Mesothelial cell of epicardium (in vitro differentiated cells): ENCODE data around the gene ZMYND10. TPM values are rescaled to one million over a fixed set of nuclear protein-coding genes. Genes with fewer than 3 reads are reported as not detected.

Experiments used
- DNase-seq, 2 experiments: peaks; one replicate each; pipeline ENCODE4 v3.0.0; 2021; ENCODE audit warnings: low spot score in 2 of 2; ENCODE audit not compliant: unreplicated experiment in 2 of 2
- H3K27ac Mint-ChIP-seq: 2 replicates; pipeline ENCODE4 v1.8.0; 2021; ENCODE audit warnings: mixed read lengths
- H3K27me3 Mint-ChIP-seq: 2 replicates; pipeline ENCODE4 v1.8.0; 2021; ENCODE audit warnings: low read depth, mixed read lengths
- H3K36me3 Mint-ChIP-seq: 2 replicates; pipeline ENCODE4 v1.8.0; 2021; ENCODE audit warnings: mixed read lengths
- H3K4me1 Mint-ChIP-seq: 2 replicates; pipeline ENCODE4 v1.8.0; 2021; ENCODE audit warnings: mixed read lengths
- H3K4me3 Mint-ChIP-seq: 2 replicates; pipeline ENCODE4 v1.8.0; 2021; ENCODE audit warnings: mild to moderate bottlenecking, moderate library complexity, mixed read lengths
- H3K9me3 Mint-ChIP-seq: 2 replicates; pipeline ENCODE4 v1.8.0; 2021; ENCODE audit warnings: mixed read lengths
- total RNA-seq: library from RNA; stranded (reverse); gene quantifications from 3 replicates; pipeline ENCODE4 v1.2.1, GENCODE V29; 2021
- TF ChIP-seq, protein P1 (sequence below): fragments of 200-600 bp; sonication (generic); IDR thresholded peaks from one replicate; pipeline ENCODE4 v1.5.0; 2021; ENCODE audit warnings: antibody characterized with exemption; ENCODE audit not compliant: unreplicated experiment

Gene ZMYND10
- total RNA-seq, 1 donor from 2014 or later = 0.83 TPM

DNA sequence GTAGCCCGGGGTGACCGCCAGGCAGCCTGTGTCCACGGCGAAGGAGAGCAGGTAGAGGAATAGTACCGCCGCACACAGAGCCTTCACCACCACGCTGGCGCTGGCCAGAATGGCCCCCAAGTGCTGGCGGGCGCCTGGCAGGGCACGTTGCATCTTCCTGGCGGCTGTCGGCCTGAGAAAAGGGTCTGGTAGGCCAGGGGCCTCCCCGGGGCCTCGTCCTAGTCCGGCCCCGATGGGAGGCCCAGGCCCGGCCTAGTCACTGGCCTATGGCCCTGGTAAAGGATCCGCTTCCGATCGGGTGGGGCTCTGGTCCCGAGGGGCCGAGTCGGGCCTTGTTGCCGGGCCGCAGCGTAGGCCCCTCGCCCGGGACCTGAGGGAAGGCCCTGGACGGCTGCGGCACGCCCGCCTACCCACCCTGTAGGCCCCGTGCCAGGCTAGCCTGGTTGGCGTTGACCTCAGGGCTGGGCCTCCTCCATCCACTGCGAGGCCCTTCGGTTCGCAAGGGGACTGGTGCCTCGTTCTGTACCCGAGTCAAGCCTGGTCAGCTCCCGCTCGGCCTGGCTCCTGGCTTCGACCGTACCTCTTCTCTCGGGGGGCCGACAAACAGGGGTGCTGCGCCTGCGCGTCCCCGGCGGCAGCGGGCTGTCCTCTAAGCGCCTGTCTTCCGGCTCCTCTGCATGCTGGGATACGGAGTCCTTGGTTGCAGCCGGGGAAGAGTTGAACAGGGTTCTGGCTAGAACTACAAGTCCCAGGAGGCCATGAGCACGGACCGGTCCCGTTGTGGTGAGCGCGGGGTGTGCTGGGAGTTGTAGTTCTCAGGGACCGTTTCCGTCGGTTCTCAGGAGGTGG lies 13.6 kb upstream of the ZMYND10 start, which contains the start of gene TMEM115:
TSS of gene TMEM115 (minus strand) at position 611 of the 849 bp plus-strand sequence. CDS start at position 153, 458 bp downstream.
- H3K27ac Mint-ChIP-seq = peak within 1 kb of the TSS; percentile 96
- peak within 1 kb of the TSS; percentile 97 for H3K4me3 Mint-ChIP-seq
- no peaks in the 10 kb centered on the region for H3K36me3 Mint-ChIP-seq
- TF ChIP-seq, protein P1, sequence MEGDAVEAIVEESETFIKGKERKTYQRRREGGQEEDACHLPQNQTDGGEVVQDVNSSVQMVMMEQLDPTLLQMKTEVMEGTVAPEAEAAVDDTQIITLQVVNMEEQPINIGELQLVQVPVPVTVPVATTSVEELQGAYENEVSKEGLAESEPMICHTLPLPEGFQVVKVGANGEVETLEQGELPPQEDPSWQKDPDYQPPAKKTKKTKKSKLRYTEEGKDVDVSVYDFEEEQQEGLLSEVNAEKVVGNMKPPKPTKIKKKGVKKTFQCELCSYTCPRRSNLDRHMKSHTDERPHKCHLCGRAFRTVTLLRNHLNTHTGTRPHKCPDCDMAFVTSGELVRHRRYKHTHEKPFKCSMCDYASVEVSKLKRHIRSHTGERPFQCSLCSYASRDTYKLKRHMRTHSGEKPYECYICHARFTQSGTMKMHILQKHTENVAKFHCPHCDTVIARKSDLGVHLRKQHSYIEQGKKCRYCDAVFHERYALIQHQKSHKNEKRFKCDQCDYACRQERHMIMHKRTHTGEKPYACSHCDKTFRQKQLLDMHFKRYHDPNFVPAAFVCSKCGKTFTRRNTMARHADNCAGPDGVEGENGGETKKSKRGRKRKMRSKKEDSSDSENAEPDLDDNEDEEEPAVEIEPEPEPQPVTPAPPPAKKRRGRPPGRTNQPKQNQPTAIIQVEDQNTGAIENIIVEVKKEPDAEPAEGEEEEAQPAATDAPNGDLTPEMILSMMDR = no peak
- peaks cover 38% of the 10 kb centered on the region for H3K4me1 Mint-ChIP-seq
- no peaks in the 10 kb centered on the region for H3K9me3 Mint-ChIP-seq
- DNase-seq = peak; percentile 88 to 91
- H3K27me3 Mint-ChIP-seq = peaks cover 2% of the 10 kb centered on the region

DNA sequence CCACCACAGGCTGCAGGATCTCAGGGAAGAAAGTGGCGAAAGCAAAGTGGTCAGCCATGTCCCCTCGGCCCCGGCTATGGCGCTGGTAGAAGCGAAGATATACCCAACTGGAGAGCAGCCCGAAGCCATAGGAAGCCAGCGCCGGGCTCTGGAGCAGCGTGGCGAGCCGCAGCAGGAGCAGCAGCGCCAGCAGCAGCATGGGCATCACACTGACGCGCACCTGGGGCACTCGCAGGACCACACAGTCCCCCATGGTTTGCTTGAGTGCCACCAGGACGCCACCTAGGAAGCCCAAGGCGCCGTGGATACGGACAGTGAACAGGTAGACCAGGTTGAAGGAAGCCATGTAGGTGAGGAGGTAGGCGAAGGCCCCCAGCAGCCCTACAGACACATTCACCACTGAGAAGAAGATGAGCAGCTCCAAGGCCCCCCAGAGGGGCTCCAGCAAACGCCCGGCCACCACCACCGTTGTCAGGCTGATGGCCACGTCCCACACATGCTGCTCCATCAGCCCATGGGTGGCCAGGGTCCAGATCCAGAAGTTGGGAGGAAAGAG lies 12.9 kb upstream of the ZMYND10 start:
- TF ChIP-seq, protein P1 = no peak
- peak overlapping the region; percentile 97 for H3K4me3 Mint-ChIP-seq
- H3K27ac Mint-ChIP-seq = peak overlapping the region; percentile 87
- no peaks in the 10 kb centered on the region for H3K36me3 Mint-ChIP-seq
- no peaks in the 10 kb centered on the region for H3K9me3 Mint-ChIP-seq
- DNase-seq = no peak
- peaks cover 2% of the 10 kb centered on the region for H3K27me3 Mint-ChIP-seq
- peaks cover 34% of the 10 kb centered on the region for H3K4me1 Mint-ChIP-seq

DNA sequence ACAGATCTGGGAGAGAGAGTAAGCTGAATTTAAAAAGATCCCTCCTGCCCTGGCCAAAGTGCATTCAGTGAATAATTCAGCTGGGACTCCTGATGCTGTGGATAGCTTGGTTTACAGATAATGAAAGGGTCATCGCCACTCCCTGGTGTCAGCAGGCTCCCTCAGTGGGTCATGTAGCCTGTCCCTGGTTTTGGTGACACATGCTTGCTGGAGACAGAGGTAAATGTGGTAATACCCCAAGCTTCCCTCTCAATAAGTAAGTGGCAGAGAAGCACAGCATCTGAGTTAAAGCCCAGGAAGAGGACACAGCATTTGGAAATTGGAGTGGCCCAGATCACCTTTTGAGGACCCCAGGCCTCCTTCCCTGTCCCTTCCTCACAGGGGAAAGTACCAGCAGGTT lies 11.9 kb upstream of the ZMYND10 start:
- peaks cover 32% of the 10 kb centered on the region for H3K4me1 Mint-ChIP-seq
- H3K27ac Mint-ChIP-seq = peak overlapping the region; percentile 16
- H3K27me3 Mint-ChIP-seq = no peaks in the 10 kb centered on the region

DNA sequence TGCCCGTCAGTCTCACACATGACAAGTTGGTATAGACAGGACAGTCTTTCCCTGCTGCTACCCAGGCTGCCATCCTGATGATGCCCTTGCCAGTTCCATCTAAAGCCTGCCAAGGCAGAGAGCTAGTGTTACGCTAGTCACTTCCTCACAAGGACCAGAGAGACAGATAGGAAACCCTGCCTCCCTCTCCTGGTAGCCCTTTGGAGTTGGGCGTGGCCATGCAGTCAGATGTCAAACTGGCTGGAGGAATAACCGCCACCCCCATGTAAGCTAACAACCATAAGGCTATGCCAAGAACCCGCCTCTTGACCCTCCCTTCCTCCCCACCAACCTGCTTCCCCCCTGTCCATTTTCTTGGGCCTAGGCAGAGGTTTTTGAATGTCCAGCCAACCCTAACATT lies 11.0 kb upstream of the ZMYND10 start:
- H3K4me3 Mint-ChIP-seq = peak overlapping the region; percentile 97
- no peaks in the 10 kb centered on the region for H3K27me3 Mint-ChIP-seq
- H3K27ac Mint-ChIP-seq = no peak overlapping the region
- H3K9me3 Mint-ChIP-seq = no peaks in the 10 kb centered on the region
- no peak for DNase-seq
- no peaks in the 10 kb centered on the region for H3K36me3 Mint-ChIP-seq
- peaks cover 33% of the 10 kb centered on the region for H3K4me1 Mint-ChIP-seq
- TF ChIP-seq, protein P1 = no peak

More for the DNA sequence above, 11.9 kb upstream of the ZMYND10 start:
- no peaks in the 10 kb centered on the region for H3K9me3 Mint-ChIP-seq
- DNase-seq = no peak
- no peaks in the 10 kb centered on the region for H3K36me3 Mint-ChIP-seq
- TF ChIP-seq, protein P1 = no peak
- peak overlapping the region; percentile 97 for H3K4me3 Mint-ChIP-seq

DNA sequence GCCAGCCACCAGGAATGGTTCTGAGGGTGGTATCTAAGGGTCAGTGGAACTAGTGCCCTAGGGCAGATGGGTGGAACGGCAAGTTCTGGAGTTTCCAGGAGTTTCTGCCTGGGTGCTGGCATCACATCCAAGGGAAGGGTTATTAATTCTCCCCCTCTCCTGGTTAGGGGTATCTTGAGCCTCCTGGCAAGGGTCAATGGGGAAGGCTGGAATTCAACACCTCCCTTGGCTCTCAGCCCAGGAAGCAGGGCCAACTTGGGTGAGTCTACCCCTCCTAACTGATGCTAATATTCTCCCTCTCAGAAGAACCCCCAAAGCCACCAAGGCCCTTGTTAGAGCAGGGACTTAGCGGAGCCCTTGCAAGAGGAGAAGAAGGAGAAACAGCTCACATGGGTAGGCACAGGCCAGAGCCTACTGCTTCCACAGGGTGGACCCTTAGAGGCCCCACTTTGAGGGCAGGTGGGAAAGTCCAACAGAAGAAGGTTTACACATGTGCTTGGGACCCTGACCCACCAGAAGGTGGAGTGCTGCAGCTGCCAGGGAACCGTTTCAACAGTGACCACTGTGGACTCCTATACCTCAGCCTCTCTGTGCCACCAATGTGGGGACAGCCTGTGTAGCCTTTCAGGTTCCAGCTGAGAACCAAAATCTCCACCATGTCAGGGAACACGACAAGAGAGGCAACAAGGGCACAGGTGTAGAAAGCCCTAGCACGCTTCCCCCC lies 10.5 kb upstream of the ZMYND10 start:
- peaks cover 39% of the 10 kb centered on the region for H3K4me1 Mint-ChIP-seq
- H3K27me3 Mint-ChIP-seq = no peaks in the 10 kb centered on the region
- TF ChIP-seq, protein P1 = no peak
- H3K4me3 Mint-ChIP-seq = peak overlapping the region; percentile 97
- H3K27ac Mint-ChIP-seq = no peak overlapping the region
- H3K9me3 Mint-ChIP-seq = no peaks in the 10 kb centered on the region
- DNase-seq = no peak
- no peaks in the 10 kb centered on the region for H3K36me3 Mint-ChIP-seq
